OCI-LY1 (cell line): ENCODE results near the gene TRAK1.

Experiments
- H2AFZ ChIP-seq: fragments of 200-600 bp; sonication (generic), shearing (Covaris generic); 2 replicates; pipeline ENCODE4 v1.6.0; 2014; ENCODE audit warnings: antibody characterized with exemption, mild to moderate bottlenecking, low read length
- H3F3A ChIP-seq: fragments of 200-600 bp; sonication (generic), shearing (Covaris generic); 2 replicates; pipeline ENCODE4 v1.6.0; 2014; ENCODE audit warnings: mild to moderate bottlenecking, antibody characterized with exemption, low read length, moderate library complexity; ENCODE audit not compliant: insufficient read depth
- H3K27ac ChIP-seq: fragments of 200-600 bp; sonication (generic); 2 replicates; pipeline ENCODE4 v1.5.1; 2014; ENCODE audit warnings: low read length, mixed run types, mild to moderate bottlenecking, low read depth; ENCODE audit not compliant: poor library complexity, severe bottlenecking
- H3K27me3 ChIP-seq: fragments of 200-600 bp; sonication (generic); 2 replicates; pipeline ENCODE4 v1.6.0; 2014; ENCODE audit warnings: antibody characterized with exemption, mild to moderate bottlenecking, low read length, moderate library complexity; ENCODE audit not compliant: insufficient read depth
- H3K36me3 ChIP-seq: fragments of 200-600 bp; sonication (generic); 2 replicates; pipeline ENCODE4 v1.6.1; 2014; ENCODE audit warnings: mild to moderate bottlenecking, antibody characterized with exemption, low read length, moderate library complexity, mixed read lengths; ENCODE audit not compliant: insufficient read depth
- H3K4me1 ChIP-seq: fragments of 200-600 bp; sonication (generic); 2 replicates; pipeline ENCODE4 v1.5.1; 2014; ENCODE audit warnings: mild to moderate bottlenecking, low read length, moderate library complexity; ENCODE audit not compliant: insufficient read depth, severe bottlenecking
- H3K4me2 ChIP-seq: fragments of 200-600 bp; sonication (generic), shearing (Covaris generic); 2 replicates; pipeline ENCODE4 v1.6.1; 2014; ENCODE audit warnings: low read length
- H3K4me3 ChIP-seq: fragments of 200-600 bp; sonication (generic); 2 replicates; pipeline ENCODE4 v1.5.1; 2014; ENCODE audit warnings: low read length, low read depth, mild to moderate bottlenecking, mixed read lengths; ENCODE audit not compliant: poor library complexity, severe bottlenecking
- H3K79me2 ChIP-seq: fragments of 200-600 bp; shearing (Covaris generic); 2 replicates; pipeline ENCODE4 v1.6.1; 2016; ENCODE audit warnings: mixed run types, low read length, mixed read lengths; ENCODE audit not compliant: insufficient read depth
- H3K9ac ChIP-seq: fragments of 200-600 bp; sonication (generic), shearing (Covaris generic); 2 replicates; pipeline ENCODE4 v1.6.1; 2014; ENCODE audit warnings: mild to moderate bottlenecking, low read length, mixed read lengths
- H3K9me2 ChIP-seq: fragments of 200-600 bp; sonication (generic), shearing (Covaris generic); 2 replicates; pipeline ENCODE4 v1.6.1; 2014; ENCODE audit warnings: low read depth, mild to moderate bottlenecking, low read length, mixed read lengths
- H3K9me3 ChIP-seq: fragments of 200-600 bp; shearing (Covaris generic); 2 replicates; pipeline ENCODE4 v1.6.1; 2014; ENCODE audit warnings: low read length, mixed read lengths
- H4K20me1 ChIP-seq: fragments of 200-600 bp; sonication (generic), shearing (Covaris generic); 2 replicates; pipeline ENCODE4 v1.6.0; 2016; ENCODE audit warnings: mild to moderate bottlenecking, low read length; ENCODE audit not compliant: insufficient read depth
- CTCF ChIP-seq: fragments of 200-600 bp; sonication (generic), shearing (Covaris generic); IDR thresholded peaks from 2 replicates; pipeline ENCODE4 v1.5.1; 2017; ENCODE audit warnings: mild to moderate bottlenecking, antibody characterized with exemption, low read length, moderate library complexity, mixed read lengths
- EZH2 ChIP-seq: fragments of 200-600 bp; sonication (generic), shearing (Covaris generic); IDR thresholded peaks from 2 replicates; pipeline ENCODE4 v1.8.0; 2017; ENCODE audit warnings: borderline replicate concordance, mixed run types, mild to moderate bottlenecking, antibody characterized with exemption, low read length, moderate library complexity, mixed read lengths

The TRAK1 gene

DNA sequence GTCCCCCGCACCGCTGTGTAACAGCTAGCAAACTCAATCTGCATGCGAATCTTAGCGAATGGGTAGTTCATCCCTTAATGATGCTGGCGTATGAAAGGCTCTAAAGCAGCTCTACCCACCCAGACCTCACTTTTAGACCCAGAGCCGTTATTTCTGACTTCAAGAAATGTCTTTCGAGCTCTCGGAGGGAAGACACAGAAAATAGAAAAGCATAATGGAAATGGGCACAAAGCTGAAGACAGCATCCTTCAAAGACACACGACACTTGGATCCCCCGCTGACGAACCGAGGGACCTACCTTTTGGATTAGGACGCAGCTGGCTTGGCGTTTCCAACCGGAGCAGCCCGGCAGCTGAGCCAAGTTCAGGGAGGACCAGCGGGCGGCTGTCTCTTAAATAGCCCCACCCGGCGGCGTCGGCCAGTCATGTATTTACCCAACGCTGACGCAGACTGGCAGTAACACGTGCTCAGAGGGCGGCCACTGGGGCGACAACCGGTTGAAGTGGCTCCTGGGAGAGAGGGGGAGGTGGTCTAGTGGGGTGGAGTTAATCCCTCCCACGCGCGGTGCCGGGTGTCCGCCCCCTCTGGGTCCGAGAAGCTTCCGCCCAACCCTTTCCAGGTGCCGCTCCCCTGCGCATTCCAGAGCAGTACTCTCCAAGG lies 173.4 kb downstream of the TRAK1 start:
- Histone ChIP-seq H3K9me2 (no peaks in the 10 kb centered on the region), H3K27ac (no peak overlapping the region), H3K4me2 (no peak overlapping the region), H3K9ac (no peak overlapping the region), H3F3A (no peaks in the 10 kb centered on the region), H3K9me3 (no peaks in the 10 kb centered on the region), H3K79me2 (no peaks in the 10 kb centered on the region), H3K27me3 (peaks cover 4% of the 10 kb centered on the region; the same call in 1 of the 2 replicates), H2AFZ (no peak overlapping the region), H3K4me3 (no peak overlapping the region), H4K20me1 (no peaks in the 10 kb centered on the region), H3K36me3 (no peaks in the 10 kb centered on the region), H3K4me1 (no peaks in the 10 kb centered on the region)
- no peak for TF ChIP-seq EZH2
- TF ChIP-seq CTCF, result no peak

GRCh38 chr3:42265059-42265991 lies 174.2 kb downstream of the TRAK1 start:
- no peaks in the 10 kb centered on the region for H3K9me2 ChIP-seq
- TF ChIP-seq CTCF, result no peak
- TF ChIP-seq EZH2, result no peak

DNA sequence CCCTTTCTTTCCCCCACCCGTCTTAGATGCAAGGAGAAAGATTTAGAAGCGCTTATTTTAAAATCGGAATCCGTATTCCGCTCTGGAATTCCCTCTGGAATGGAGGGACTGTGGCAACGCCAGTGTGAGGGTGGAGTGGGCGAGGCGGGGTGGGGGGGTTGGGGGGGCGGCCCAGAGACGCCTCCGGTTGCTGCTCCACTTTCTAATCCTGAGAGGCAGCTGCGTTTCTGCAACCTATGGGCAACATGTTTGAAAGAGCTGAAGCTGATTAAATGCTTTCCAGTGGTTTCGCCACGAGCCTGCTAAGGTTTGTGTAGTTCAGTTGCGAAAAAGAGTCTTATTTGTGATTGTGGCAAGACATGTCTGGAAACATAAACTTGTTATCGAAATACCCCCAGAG lies 174.9 kb downstream of the TRAK1 start, which contains the start of gene CCK:
CCK (minus strand) TSS at position 101 of the 400 bp plus-strand sequence. CDS start 2,555 bp downstream, outside the sequence.
- Histone ChIP-seq H3K79me2 (no peaks in the 10 kb centered on the region), H3K27me3 (peaks cover 4% of the 10 kb centered on the region; the same call in 1 of the 2 replicates), H2AFZ (no peak within 1 kb of the TSS), H3K4me1 (no peaks in the 10 kb centered on the region), H3K9ac (no peak within 1 kb of the TSS), H3F3A (no peaks in the 10 kb centered on the region), H4K20me1 (no peaks in the 10 kb centered on the region), H3K27ac (no peak within 1 kb of the TSS), H3K9me3 (no peaks in the 10 kb centered on the region), H3K36me3 (no peaks in the 10 kb centered on the region), H3K4me3 (no peak within 1 kb of the TSS), H3K4me2 (no peak within 1 kb of the TSS), H3K9me2 (no peaks in the 10 kb centered on the region)
- TF ChIP-seq EZH2, result no peak
- TF ChIP-seq CTCF, result no peak

More at GRCh38 chr3:42265059-42265991, 174.2 kb downstream of the TRAK1 start:
- H3K4me1 ChIP-seq, result no peaks in the 10 kb centered on the region
- H3K4me3 ChIP-seq, result no peak overlapping the region
- no peak overlapping the region for H3K27ac ChIP-seq
- H3K27me3 ChIP-seq, result peaks cover 4% of the 10 kb centered on the region; the same call in 1 of the 2 replicates
- H3K36me3 ChIP-seq, result no peaks in the 10 kb centered on the region
- H4K20me1 ChIP-seq, result no peaks in the 10 kb centered on the region
- no peaks in the 10 kb centered on the region for H3F3A ChIP-seq
- no peaks in the 10 kb centered on the region for H3K9me3 ChIP-seq
- no peak overlapping the region for H2AFZ ChIP-seq
- no peaks in the 10 kb centered on the region for H3K79me2 ChIP-seq
- no peak overlapping the region for H3K4me2 ChIP-seq
- no peak overlapping the region for H3K9ac ChIP-seq
